HepG2 (cell line): ENCODE measurements around the gene MLLT10.

Source experiments
- CTCF ChIP-seq: sonication (generic); formaldehyde crosslinking; IDR thresholded peaks from 2 replicates; pipeline ENCODE4 v1.5.0; 2020; ENCODE audit warnings: mild to moderate bottlenecking, missing genetic modification reagents, moderate library complexity
- KAT2B ChIP-seq: fragments of 150-350 bp; IDR thresholded peaks from 2 replicates; pipeline ENCODE4 v1.6.1; 2014; ENCODE audit warnings: low read depth, low read length, borderline replicate concordance
- KDM5B ChIP-seq: sonication (generic); formaldehyde crosslinking; IDR thresholded peaks from 2 replicates; pipeline ENCODE4 v1.4.0; 2020; ENCODE audit warnings: missing genetic modification reagents, mild to moderate bottlenecking, borderline replicate concordance
- MAZ ChIP-seq, 2 experiments: sonication (generic) in 1 of 2; formaldehyde crosslinking in 1 of 2; IDR thresholded peaks; 2 replicates each; pipeline versions ENCODE4 v1.5.0 to v1.6.1; 2012 to 2020; ENCODE audit warnings: low read depth in 2 of 2, mild to moderate bottlenecking in 2 of 2, borderline replicate concordance in 1 of 2, improper control_type of control experiment in 1 of 2, low read length in 1 of 2, missing genetic modification reagents in 1 of 2, moderate library complexity in 1 of 2
- RCOR2 ChIP-seq: IDR thresholded peaks from 2 replicates; pipeline ENCODE4 v1.6.1; 2016; ENCODE audit warnings: missing biosample characterization, missing genetic modification reagents
- RFX5 ChIP-seq: IDR thresholded peaks from 2 replicates; pipeline ENCODE4 v1.6.1; 2011; ENCODE audit warnings: low read depth, low read length, improper control_type of control experiment
- SRF ChIP-seq: IDR thresholded peaks from 2 replicates; pipeline ENCODE4 v1.6.1; 2011; ENCODE audit warnings: mild to moderate bottlenecking, low read depth, low read length, moderate library complexity
- TBX3 ChIP-seq: fragments of 450-650 bp; IDR thresholded peaks from 2 replicates; pipeline ENCODE4 v1.6.1; 2017; ENCODE audit warnings: antibody characterized with exemption, mild to moderate bottlenecking, inconsistent platforms, borderline replicate concordance
- ZNF121 ChIP-seq: sonication (generic); formaldehyde crosslinking; IDR thresholded peaks from 2 replicates; pipeline ENCODE4 v1.5.0; 2020; ENCODE audit warnings: mild to moderate bottlenecking, missing genetic modification reagents
- ZNF33B ChIP-seq: sonication (generic); formaldehyde crosslinking; IDR thresholded peaks from 2 replicates; pipeline ENCODE4 v1.5.1; 2020; ENCODE audit warnings: mild to moderate bottlenecking, missing genetic modification reagents

GRCh38 chr10:21519941-21520436 lies 14.0 kb upstream of the MLLT10 start:
- TF ChIP-seq MAZ (IDR thresholded peaks at IDR 0.05; ENCODE audit: borderline replicate concordance, low read depth, low read length) (no peak), MAZ (CRISPR knock-in tag; IDR thresholded peaks at IDR 0.05; ENCODE audit: low read depth) (no peak), KAT2B (no peak), RCOR2 (no peak), CTCF (no peak), TBX3 (no peak), RFX5 (no peak), KDM5B (CRISPR knock-in tag) (no peak), ZNF33B (CRISPR knock-in tag) (no peak), SRF (no peak), ZNF121 (no peak)
